GM10266 (cell line): ENCODE data around the gene ABCA13.

Experiments used
- DNase-seq: peaks from one replicate; pipeline ENCODE4 v3.0.0; 2012; ENCODE audit errors: extremely low spot score
- CTCF ChIP-seq: IDR thresholded peaks from 2 replicates; pipeline ENCODE4 v1.5.1; 2012; ENCODE audit warnings: mild to moderate bottlenecking, low read depth; ENCODE audit not compliant: control insufficient read depth, insufficient read depth; ENCODE audit errors: missing control alignments

The ABCA13 gene

GRCh38 chr7:48298779-48299178 is 127.5 kb downstream of the ABCA13 start:
- peak; percentile 25 for DNase-seq
- TF ChIP-seq CTCF = no peak

GRCh38 chr7:48299580-48300169 is 128.4 kb downstream of the ABCA13 start:
- DNase-seq = peak; percentile 56
- TF ChIP-seq CTCF = peak; percentile 81

DNA sequence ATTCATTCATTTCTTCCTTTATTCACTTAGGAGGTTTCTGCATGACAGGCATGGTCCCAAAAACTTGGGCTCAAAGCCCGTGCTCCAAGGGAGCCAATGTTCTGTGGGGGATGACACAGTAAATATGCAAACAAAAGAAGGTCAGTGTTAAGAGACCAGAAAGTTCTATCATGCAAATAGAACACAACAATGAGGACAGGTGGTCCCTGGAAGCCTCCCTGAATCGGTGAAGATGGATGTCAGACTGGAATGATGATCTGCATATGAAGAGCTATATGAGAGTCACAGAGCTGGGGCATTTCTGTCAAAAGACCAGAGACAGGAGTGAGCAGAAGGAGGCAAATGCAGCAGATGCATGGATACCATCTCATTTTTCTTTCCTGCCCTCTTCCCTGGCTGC is 129.0 kb downstream of the ABCA13 start:
- DNase-seq = no peak
- no peak for TF ChIP-seq CTCF

DNA sequence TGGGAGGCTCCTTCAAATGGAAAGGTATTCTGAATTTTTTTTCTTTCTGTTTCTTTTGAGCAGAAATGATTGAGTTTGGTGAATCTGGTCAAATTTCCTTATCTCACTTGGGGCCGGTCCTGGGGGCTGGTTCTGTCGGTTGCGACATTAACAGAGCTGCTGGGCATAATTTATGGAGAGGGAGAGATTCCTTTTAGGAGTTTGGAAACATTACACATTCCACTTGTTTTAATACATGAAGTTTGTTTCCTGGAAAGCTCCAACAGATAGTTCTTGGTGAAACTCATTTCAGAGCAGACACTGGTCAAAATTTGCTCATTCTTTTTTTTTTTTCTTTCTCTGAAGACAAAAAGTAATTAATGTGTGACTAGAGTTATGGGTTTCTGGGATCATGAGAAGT is 129.9 kb downstream of the ABCA13 start:
- no peak for TF ChIP-seq CTCF
- no peak for DNase-seq

DNA sequence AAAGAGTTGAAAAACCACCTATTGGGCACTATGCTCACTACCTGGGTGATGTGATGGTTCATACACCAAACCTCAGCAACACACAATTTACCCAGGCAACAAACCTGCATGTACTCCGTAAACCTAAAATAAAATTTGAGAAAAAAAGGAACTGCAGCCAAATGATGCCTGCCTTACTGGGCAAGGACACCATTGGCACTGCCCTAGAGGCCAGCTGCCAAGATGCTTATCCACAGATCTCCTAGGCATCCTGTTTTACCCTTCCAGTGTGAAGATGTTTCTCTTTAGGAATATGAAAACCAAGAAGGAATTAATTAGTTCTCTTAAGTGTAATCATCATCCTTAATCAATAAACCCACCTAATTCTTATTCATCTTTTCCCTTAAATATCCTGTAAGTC is 133.4 kb downstream of the ABCA13 start:
- no peak for TF ChIP-seq CTCF
- DNase-seq = no peak

- no peak for DNase-seq
- TF ChIP-seq CTCF = no peak
Observed at GRCh38 chr7:48305661-48306060, 134.4 kb downstream of the ABCA13 start.

GRCh38 chr7:48307041-48307714 is 135.9 kb downstream of the ABCA13 start:
- no peak for TF ChIP-seq CTCF
- DNase-seq = no peak
